Fibroblast of lung (primary cell): ENCODE data around the gene TRIM26.

Experiments
- EZH2 ChIP-seq: IDR thresholded peaks from 2 replicates; pipeline ENCODE4 v1.5.1; 2012; ENCODE audit warnings: low read length, control low read depth, mild to moderate bottlenecking; ENCODE audit errors: missing control alignments
- TF ChIP-seq, protein P1 (sequence below), 2 donors: IDR thresholded peaks in 1 of 2; conservative IDR thresholded peaks in 1 of 2; 1 replicate in 1 of 2; 2 replicates in 1 of 2; pipeline ENCODE4 v1.5.1; 2011 to 2012; ENCODE audit warnings: low read length in 2 of 2, control low read depth in 1 of 2, inconsistent platforms in 1 of 2, low read depth in 1 of 2, mild to moderate bottlenecking in 1 of 2

DNA sequence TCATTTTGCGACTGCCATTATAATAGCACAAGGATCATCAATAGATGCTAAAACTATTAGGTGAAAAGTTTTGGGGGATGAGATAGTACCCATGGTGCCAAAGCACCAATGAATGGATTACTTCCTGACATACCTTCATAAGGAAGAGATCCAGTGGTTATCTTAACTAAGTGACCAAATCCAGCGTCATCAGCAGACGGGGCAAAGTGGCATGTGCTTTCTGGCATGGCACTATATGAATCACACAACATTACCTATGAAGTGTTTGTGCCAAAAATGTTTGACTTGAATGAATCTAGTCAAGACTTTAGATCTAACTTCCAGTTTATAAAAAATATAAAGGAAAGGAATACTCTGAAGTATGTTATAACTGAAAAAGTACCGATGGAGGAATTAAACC lies 10.8 kb downstream of the TRIM26 start:
- TF ChIP-seq, protein P1, sequence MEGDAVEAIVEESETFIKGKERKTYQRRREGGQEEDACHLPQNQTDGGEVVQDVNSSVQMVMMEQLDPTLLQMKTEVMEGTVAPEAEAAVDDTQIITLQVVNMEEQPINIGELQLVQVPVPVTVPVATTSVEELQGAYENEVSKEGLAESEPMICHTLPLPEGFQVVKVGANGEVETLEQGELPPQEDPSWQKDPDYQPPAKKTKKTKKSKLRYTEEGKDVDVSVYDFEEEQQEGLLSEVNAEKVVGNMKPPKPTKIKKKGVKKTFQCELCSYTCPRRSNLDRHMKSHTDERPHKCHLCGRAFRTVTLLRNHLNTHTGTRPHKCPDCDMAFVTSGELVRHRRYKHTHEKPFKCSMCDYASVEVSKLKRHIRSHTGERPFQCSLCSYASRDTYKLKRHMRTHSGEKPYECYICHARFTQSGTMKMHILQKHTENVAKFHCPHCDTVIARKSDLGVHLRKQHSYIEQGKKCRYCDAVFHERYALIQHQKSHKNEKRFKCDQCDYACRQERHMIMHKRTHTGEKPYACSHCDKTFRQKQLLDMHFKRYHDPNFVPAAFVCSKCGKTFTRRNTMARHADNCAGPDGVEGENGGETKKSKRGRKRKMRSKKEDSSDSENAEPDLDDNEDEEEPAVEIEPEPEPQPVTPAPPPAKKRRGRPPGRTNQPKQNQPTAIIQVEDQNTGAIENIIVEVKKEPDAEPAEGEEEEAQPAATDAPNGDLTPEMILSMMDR (conservative IDR thresholded peaks at IDR 0.05 in 1 of 2, IDR thresholded peaks at IDR 0.05 in 1 of 2; ENCODE audit: low read depth in 1 of 2, low read length in 2 of 2), result no peak
- no peak for TF ChIP-seq EZH2
